Measurements from ENCODE around the gene TOMM6. TPM values are rescaled to one million over a fixed set of nuclear protein-coding genes. Genes with fewer than 3 reads are reported as not detected.

TOMM6 gene
- polyA plus RNA-seq, 3 donors from 2014 or later: 291 to 367 (median 304) TPM

- no peak overlapping the region for H3K27ac Mint-ChIP-seq
- no peaks in the 10 kb centered on the region for H3K9me3 Mint-ChIP-seq
- H3K27me3 Mint-ChIP-seq (ENCODE audit: low read depth in 3 of 3): peaks cover 0 to 2% (median 0%) of the 10 kb centered on the region in 3 donors
- H3K36me3 Mint-ChIP-seq: peaks cover 0 to 6% (median 0%) of the 10 kb centered on the region in 3 donors
- peaks cover 3 to 13% of the 10 kb centered on the region in 2 donors for H3K4me1 Mint-ChIP-seq
- H3K4me3 Mint-ChIP-seq: no peak overlapping the region
- no peak for DNase-seq
Measured at GRCh38 chr6:41836660-41837052, 49.2 kb downstream of the TOMM6 start.

Other genes starting within 250 kb of the TOMM6 start
- under 1 TPM; 0.10 to 0.73 (median 0.68) TPM for gene FOXP4, start 241.3 kb upstream of the TOMM6 start, polyA plus RNA-seq
- not detected for gene MDFI, start 149.2 kb upstream of the TOMM6 start, polyA plus RNA-seq
- 10 to 100 TPM; 18.9 to 62.3 (median 23.9) TPM for gene TFEB, start 52.1 kb upstream of the TOMM6 start, polyA plus RNA-seq
- gene PGC, start 40.3 kb upstream of the TOMM6 start, polyA plus RNA-seq: not detected
- gene FRS3, start 7.8 kb upstream of the TOMM6 start, polyA plus RNA-seq: 1 to 10 TPM in 1 of 3 donors, under 1 TPM in 1, not detected in 1; 0.80 to 2.1 TPM
- not detected for gene PRICKLE4, start 6.9 kb upstream of the TOMM6 start, polyA plus RNA-seq
- gene USP49, start 107.7 kb downstream of the TOMM6 start, polyA plus RNA-seq: under 1 TPM; 0.22 to 0.94 (median 0.62) TPM
- 10 to 100 TPM in 2 of 3 donors, 1 to 10 TPM in 1; 5.9 to 11.5 (median 11.2) TPM for gene MED20, start 133.4 kb downstream of the TOMM6 start, polyA plus RNA-seq
- 10 to 100 TPM; 10.1 to 16.5 (median 15.9) TPM for gene BYSL, start 133.8 kb downstream of the TOMM6 start, polyA plus RNA-seq
- 1,000 to 10,000 TPM in 2 of 3 donors, 100 to 1,000 TPM in 1; 782 to 1,087 (median 1,041) TPM for gene CCND3, start 154.1 kb downstream of the TOMM6 start, polyA plus RNA-seq

All from immature natural killer cell (primary cell).